Nucleus accumbens (tissue), 56 donors: Measurements from ENCODE around the gene CCNK.

Source experiments
- DNase-seq, 56 donors: peaks; one replicate each; lab custom pipeline; 2025; lab: John Stamatoyannopoulos, UW

The CCNK gene

DNA sequence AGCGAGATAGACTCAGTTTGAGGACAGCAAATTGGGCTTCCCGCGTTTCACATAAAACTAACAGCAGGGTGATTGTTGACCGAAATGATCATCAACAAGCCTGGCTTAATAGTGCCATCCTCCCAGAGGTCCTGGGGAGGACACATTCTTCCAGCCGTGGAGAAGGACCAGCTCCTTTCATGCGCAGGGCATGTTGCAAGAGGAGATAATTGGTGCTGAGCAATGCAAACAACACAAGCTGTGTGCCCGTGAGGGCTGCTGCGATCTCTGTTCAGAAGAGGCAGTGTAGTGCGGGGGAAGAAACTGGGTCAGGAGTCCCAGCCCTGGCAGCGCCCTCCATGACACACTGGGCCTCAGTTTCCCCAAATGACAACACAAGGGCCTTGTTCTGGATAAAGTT, 68.5 kb downstream of the CCNK start:
- DNase-seq: no peak

DNA sequence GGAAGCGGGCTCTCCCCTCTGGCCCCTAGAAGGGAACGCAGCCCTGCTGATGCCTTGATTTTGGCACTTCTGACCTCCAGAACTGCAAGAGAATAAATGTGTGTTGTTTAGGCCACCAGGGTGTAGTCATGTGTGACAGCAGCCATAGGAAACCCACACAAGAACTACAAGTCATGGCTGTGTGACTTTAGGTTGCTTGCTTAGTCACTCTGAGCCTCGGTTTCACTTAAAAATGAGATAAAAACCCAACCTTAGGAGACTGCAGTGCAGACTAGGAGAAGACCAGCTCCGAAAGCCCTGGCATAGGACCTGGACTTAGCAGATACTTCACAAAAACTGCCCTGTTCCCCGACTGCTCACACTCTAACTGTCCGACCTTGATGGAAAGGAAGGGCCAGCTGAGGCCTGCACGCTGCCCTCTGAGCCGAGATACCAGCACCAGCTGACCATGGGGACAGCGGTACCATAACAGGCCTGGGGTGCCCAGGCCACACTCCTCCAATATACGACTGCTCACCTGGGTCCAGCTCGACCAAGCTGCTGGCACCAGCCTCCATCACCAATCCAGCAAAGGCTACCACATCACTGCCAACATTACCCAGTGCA, 69.3 kb downstream of the CCNK start:
- no peak for DNase-seq

DNA sequence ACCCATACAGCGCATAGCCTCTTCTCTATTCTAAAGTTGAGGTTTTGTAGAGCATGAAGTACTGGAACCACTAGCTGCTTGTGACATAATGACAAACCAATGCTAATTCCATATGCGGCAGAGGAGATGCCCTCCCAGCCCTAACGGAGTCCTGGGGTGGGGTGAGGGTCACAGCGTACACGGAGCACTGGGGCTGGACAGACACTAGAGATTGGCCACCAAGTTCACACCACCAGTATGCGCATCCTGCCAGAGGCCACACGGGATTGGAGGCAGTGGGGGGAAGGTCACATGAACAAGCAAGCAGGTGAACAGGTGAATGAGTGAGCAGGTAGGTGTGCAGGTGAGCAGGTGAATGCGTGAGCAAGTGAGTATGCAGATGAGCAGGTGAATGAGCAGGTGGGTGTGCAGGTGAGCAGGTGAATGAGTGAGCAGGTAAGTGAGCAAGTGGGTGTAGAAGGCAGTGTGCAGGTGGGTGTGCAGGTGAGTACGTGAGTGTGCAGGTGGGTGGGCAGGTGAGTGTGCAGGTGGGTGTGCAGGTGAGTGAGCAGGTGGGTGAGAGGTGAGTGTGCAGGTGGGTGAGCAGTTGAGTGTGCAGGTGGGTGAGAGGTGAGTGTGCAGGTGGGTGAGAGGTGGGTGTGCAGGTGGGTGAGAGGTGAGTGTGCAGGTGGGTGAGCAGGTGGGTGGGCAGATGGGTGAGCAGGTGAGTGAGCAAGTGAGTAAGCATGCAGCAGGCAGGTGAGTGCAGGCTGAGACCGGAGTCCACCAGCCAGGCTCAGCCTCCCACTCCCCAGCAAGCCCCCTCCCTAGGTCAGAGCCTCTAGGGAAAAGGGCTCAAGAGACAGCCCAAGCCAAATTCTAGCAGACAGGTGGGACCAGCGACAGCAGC, 70.1 kb downstream of the CCNK start:
- no peak for DNase-seq

DNA sequence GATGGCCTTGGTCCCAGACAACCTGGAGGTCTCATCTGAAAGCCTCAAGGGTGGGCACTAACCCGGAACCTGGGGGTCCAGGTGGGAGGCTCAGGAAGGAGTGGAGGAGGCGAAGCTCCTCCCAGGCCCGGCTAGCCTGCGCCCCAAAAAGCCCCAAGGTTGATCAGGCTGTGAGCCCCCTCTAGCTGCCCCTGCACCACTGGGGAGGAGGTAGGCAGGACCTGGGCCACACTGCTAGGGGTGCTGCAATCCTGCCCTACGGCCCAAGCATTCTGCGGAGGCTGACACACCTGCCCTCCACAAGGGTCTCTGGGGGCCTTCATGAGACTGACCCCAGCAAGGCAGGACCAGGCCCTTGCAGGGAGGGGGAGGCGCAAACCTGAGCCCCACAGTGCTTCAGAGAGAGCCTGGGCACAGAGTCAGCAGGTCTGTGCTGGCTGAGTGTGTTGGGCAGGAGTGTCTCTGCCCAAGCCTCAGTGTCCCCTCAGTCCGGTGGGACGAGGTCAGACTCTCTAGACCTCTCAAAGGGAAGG, 70.9 kb downstream of the CCNK start:
- no peak for DNase-seq

DNA sequence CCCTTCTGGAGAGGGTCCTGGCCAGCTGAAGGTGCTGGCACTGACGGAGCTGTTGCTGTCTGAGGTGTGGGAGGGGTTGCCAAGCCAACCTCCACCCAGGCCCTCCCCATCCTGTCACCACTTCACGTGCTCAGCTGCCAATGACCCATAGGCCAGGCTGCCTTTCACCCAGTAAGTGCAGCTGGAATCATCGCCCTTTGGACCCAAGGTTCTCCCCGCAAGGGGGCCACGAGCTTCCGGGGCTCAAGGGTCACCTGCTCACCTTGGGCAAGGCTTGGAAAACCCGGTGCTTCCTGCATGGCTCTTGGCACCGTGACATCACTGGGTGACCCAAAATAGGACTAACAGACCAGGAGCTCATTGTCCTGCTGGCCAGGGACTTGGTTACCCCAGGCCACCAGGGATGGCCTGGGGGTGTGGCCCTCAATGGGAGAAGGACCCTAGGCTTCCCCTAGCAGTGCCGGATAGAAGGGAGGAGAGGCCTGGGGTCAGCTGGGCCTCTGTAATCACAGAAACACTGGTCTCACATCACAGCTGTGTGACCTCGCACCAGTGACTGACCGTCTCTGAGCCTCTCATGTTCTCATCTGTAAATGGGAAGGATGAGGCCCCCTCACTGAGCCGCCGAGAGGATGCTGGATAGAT, 71.5 kb downstream of the CCNK start:
- no peak for DNase-seq

DNA sequence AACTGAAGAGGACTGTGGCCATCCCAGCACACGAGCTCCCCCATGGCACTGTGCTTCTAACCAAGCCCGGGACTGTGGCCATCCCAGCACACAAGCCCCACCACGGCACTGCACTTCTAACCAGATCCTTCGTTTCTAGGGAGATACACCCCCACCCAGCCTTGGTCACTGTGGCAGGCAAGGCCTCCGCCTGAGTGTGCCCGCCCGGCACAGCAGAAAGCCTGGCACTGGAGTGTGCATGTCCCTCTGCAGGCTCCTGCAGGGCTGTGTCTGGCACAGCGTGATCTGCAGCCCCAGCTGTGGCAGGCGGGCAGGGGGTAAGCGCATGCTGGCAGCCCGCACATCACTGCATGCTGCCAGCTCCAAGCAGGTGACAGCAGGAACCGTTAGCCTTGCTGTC, 73.0 kb downstream of the CCNK start:
- DNase-seq: peak in 24 of 56 donors; percentile 19 to 72 (median 35)

DNA sequence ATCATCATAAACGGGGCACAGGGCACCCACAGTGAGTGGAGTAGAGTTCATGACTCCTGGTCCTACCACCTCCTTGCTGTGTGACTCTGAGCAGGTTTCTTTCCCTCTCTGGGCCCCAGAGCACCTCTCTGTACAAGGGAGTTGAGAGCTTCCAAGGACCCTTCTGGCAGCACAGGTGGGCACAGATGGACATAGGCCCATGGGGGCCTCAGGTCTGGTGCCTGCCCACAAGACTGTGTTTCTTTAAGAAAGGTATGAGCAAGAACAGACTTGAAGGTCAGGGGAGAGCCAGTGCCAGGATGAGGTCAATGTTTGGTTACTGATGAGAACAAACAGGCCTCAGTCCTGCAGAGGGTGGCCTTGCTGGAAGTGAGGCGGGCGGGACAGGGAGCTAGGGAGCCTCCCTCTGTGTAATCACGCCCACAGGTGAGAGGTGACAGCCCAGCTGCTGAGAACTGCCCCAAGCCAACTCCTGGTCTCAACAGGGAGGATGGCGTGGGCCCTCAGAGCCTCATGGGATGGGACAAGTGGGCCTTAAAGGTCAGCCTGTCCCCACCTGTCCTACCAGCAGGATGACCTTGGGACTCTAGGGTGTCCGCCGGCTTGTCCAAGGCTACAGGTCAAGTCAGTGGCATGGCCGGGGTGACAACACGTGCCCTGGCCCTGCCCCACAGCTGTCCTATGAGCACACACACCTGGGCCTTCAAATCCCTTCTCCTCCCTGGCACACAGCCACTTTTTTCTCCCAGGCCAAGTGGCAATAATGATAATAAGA, 73.7 kb downstream of the CCNK start:
- no peak for DNase-seq

DNA sequence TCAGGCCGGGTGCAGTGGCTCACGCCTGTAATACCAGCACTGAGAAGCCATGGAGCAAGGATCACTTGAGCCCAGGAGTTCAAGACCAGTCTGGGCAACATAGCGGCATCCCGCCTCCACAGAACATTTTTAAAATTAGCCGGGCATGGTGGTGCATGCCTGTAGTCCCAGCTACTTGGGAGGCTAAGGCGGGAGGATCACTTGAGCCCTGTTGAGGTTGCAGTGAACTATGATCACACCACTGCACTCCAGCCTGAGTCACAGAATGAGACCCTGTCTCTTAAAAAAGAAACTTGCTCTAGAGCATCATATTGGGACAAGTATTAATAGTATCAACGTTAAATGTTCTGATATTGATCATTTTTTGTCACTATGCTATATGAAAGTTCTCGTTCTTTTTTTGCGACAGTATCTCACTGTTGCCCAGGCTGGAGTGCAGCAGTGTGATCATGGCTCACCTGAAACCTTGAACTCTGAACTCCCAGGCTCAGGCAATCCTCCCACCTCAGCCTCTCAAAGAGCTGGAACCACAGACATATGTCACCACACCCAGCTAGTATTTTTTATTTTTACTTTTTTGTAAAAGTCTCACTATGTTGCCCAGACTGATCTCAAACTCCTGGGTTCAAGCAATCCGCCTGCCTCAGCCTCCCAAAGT, 75.1 kb downstream of the CCNK start:
- no peak for DNase-seq

DNA sequence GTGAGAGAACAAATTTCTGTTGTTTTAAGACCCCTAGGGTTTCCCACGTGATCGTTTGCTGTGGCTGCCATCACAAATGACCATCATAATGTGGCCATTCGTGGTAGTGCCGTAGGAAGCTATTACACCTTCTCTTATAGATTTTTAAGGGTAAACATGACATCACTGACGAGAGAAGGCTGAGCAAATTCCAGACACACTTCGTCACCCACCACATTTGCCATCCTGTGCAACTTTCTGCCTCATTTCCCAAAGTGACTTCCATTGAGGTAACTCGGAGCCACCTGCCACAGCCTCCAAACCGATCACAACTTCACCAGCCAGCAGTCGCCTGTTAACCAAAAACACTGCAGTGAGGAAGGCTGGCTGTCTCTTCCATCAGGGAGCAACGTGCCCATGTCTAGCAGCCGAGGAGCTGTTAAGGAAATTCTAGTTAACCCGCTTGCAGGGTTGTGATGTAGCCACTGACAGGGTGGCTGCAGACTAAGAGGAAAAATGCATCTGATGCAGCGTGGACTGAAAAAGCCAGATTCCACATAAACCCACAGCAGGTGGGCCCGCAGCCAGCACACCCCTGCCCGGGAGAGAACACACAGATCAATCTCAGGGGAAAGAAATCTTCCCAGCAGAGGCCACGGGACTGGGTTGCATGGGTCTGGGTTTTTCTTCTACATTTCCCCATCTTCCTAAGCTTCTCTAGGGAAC, 78.2 kb downstream of the CCNK start:
- DNase-seq: no peak

DNA sequence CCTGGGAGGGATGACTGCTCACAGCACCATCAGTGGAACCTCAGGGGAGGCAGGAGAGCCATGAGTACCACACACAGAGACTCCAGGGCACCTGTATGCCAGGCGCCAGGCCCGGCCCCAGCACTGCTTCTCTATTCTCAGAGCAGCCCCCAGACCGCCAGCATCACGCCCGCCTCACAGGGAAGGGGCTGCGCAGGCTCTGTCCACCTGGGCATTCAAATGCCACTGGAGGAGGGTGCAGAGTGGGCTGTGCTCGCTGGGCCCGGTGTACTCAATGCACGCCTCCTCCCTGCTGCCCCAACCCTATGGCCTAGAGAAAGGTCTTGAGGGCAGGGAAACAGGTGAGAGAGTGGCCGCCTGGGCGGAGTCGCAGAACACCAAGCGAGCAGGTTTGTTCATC, 79.2 kb downstream of the CCNK start:
- DNase-seq: no peak

DNA sequence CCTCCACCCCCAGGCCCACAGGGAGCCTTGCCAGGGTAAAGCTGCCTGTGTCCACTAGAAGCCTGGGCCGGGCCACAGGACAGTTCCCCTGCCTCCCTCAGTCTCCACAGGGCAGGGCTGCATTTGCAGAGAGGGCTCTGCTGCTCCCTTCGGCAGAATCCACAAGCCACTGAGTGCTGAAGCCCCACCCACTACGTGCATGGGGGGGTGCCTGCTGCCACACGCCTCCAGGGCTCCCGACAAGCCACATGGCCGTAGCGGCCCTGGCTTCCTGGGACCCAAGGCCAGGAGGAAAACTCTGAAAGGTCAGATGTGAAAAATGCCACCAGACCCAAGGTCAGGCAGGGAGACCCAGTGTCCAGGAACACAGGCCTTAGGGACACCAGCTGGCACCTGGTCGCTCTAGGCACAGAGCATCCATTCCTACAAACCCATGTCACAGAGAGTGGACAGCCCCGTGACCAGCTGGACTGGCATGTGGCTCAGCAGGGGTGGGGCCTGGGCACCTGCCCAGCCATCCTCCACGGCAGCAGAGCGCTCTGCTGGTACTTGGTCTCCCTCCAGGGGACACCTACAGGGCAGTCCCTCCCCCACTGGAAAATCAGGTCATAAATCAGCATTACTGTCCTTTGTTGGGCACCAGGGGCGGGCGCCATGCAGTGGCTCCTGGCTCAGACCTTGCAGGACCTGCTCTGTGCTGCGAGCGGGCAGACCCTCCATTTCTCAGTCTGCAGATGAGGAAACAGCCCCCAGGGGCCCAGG, 79.9 kb downstream of the CCNK start:
- DNase-seq: peak in 1 of 56 donors; percentile 28

DNA sequence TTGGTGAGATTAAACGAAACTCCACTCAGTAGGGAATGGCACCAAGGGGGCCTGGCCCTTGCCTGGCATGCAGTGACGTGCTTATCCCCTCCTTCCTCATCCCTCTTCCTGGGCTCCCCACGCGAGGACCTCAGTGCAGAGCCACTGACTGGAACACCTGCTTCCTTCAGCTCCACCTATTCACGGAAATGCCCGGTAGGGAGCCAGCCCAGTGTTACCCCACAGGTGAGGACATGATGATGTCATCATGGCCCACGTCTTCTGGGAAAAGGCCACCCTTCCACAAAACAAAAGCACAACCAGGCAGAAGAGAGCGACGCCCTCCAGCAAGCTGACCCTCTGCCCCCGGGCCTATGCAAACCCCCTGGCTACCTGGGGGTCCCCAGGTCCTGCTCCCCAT, 80.7 kb downstream of the CCNK start:
- no peak for DNase-seq
